PFSK-1 (cell line): ENCODE measurements around the gene DMC1.
A peak's percentile ranks its signal among the peaks of the same experiment; 100 is the strongest.

Source experiments
- POLR2AphosphoS5 ChIP-seq: IDR thresholded peaks from 2 replicates; pipeline ENCODE4 v1.6.1; 2012; ENCODE audit warnings: low read depth, mild to moderate bottlenecking, control low read depth, low read length, moderate library complexity
- TAF1 ChIP-seq: IDR thresholded peaks from 2 replicates; pipeline ENCODE4 v1.6.1; 2012; ENCODE audit warnings: low read length, control low read depth, borderline replicate concordance; ENCODE audit not compliant: insufficient read depth
- TF ChIP-seq, protein P1 (sequence below), 2 experiments: IDR thresholded peaks; 2 replicates each; pipeline versions ENCODE4 v1.6.1 to v1.8.0; 2011 to 2012; ENCODE audit warnings: low read depth in 2 of 2, low read length in 2 of 2, control low read depth in 1 of 2, inconsistent platforms in 1 of 2, mild to moderate bottlenecking in 1 of 2, moderate library complexity in 1 of 2; ENCODE audit not compliant: insufficient read depth in 1 of 2

DNA sequence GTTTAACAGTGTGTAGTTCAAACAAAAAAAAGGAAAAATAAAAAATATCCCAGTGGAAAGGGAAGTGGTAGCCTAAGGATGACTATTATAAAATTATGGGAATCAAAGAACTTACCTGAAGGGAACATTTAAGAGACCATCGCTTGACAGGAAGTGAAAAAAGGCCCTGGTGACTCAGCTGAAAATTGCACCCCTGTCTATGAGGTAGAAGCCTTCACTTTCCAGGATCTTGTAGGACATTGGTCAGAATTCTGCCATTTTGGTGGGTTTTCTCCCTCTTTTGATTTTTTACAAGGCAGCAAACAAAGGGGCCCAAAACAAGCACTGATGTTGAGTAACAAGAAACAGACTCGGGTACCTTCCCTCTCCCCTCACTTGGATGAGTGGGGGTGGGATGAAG, 79.5 kb downstream of the DMC1 start:
- no peak for TF ChIP-seq TAF1
- TF ChIP-seq POLR2AphosphoS5 = 0 out of 2 replicates have a peak, but pooled peaks have one; percentile 22
- TF ChIP-seq, protein P1, sequence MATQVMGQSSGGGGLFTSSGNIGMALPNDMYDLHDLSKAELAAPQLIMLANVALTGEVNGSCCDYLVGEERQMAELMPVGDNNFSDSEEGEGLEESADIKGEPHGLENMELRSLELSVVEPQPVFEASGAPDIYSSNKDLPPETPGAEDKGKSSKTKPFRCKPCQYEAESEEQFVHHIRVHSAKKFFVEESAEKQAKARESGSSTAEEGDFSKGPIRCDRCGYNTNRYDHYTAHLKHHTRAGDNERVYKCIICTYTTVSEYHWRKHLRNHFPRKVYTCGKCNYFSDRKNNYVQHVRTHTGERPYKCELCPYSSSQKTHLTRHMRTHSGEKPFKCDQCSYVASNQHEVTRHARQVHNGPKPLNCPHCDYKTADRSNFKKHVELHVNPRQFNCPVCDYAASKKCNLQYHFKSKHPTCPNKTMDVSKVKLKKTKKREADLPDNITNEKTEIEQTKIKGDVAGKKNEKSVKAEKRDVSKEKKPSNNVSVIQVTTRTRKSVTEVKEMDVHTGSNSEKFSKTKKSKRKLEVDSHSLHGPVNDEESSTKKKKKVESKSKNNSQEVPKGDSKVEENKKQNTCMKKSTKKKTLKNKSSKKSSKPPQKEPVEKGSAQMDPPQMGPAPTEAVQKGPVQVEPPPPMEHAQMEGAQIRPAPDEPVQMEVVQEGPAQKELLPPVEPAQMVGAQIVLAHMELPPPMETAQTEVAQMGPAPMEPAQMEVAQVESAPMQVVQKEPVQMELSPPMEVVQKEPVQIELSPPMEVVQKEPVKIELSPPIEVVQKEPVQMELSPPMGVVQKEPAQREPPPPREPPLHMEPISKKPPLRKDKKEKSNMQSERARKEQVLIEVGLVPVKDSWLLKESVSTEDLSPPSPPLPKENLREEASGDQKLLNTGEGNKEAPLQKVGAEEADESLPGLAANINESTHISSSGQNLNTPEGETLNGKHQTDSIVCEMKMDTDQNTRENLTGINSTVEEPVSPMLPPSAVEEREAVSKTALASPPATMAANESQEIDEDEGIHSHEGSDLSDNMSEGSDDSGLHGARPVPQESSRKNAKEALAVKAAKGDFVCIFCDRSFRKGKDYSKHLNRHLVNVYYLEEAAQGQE (IDR thresholded peaks at IDR 0.05; ENCODE audit: insufficient read depth in 1 of 2, low read depth in 2 of 2, low read length in 2 of 2) = no peak
